Smooth muscle cell (in vitro differentiated cells): ENCODE data around the gene HDAC9. TPM values are rescaled to one million over a fixed set of nuclear protein-coding genes. Genes with fewer than 3 reads are reported as not detected.

Experiments used
- DNase-seq: peaks from one replicate; lab custom pipeline; 2025; ENCODE audit not compliant: unreplicated experiment; lab: John Stamatoyannopoulos, UW
- H2AFZ ChIP-seq: fragments of 200-600 bp; sonication (generic); 2 replicates; pipeline ENCODE4 v1.6.0; 2016; ENCODE audit warnings: antibody characterized with exemption, low read depth, mild to moderate bottlenecking
- H3F3A ChIP-seq: fragments of 200-600 bp; sonication (generic); 2 replicates; pipeline ENCODE4 v1.6.0; 2017; ENCODE audit warnings: antibody characterized with exemption, low read depth
- H3K27ac ChIP-seq: fragments of 200-600 bp; sonication (generic); 2 replicates; pipeline ENCODE4 v1.5.1; 2016; ENCODE audit warnings: low read depth, mild to moderate bottlenecking
- H3K27me3 ChIP-seq: fragments of 200-600 bp; sonication (generic); 2 replicates; pipeline ENCODE4 v1.6.1; 2016; ENCODE audit warnings: low read depth, mild to moderate bottlenecking
- H3K36me3 ChIP-seq: fragments of 200-600 bp; sonication (generic); 2 replicates; pipeline ENCODE4 v1.5.1; 2016; ENCODE audit warnings: low read depth
- H3K4me1 ChIP-seq: fragments of 200-600 bp; sonication (generic); 2 replicates; pipeline ENCODE4 v1.5.1; 2016; ENCODE audit warnings: low read depth
- H3K4me2 ChIP-seq: fragments of 200-600 bp; sonication (generic); 2 replicates; pipeline ENCODE4 v1.6.0; 2016; ENCODE audit warnings: mild to moderate bottlenecking
- H3K4me3 ChIP-seq: fragments of 200-600 bp; sonication (generic); 2 replicates; pipeline ENCODE4 v1.5.1; 2016; ENCODE audit warnings: mild to moderate bottlenecking
- H3K79me2 ChIP-seq: fragments of 200-600 bp; sonication (generic); 2 replicates; pipeline ENCODE4 v1.6.0; 2016; ENCODE audit warnings: low read depth, mild to moderate bottlenecking
- H3K9ac ChIP-seq: fragments of 200-600 bp; sonication (generic); 2 replicates; pipeline ENCODE4 v1.6.0; 2016; ENCODE audit warnings: low read depth
- H3K9me3 ChIP-seq: fragments of 200-600 bp; sonication (generic); replicated peaks from 2 replicates; pipeline ENCODE4 v1.5.1; 2016; ENCODE audit warnings: low read depth
- H4K20me1 ChIP-seq: fragments of 200-600 bp; sonication (generic); 2 replicates; pipeline ENCODE4 v1.6.0; 2016; ENCODE audit warnings: low read depth
- WGBS: methylation state at CpG from one replicate; pipeline ENCODE4 v1.1.7; 2016; ENCODE audit warnings: low lambda C conversion rate; 5-methylcytosine and 5-hydroxymethylcytosine counted together
- polyA plus RNA-seq: library from polyadenylated mRNA; unstranded; fragments of >200 nt; fragmentation: Nextera tagmentation; extraction: Ambion mirVana; gene quantifications from 2 replicates; pipeline ENCODE4 v1.2.1, GENCODE V29; 2016
- total RNA-seq: library from RNA; depleted of rRNA; stranded (reverse); fragments of >200 nt; gene quantifications from 2 replicates; pipeline ENCODE4 v1.2.3, GENCODE V29; 2014
- TF ChIP-seq, protein P1 (sequence below): fragments of 200-600 bp; sonication (generic); IDR thresholded peaks from 2 replicates; pipeline ENCODE4 v1.5.1; 2017; ENCODE audit warnings: borderline replicate concordance, mild to moderate bottlenecking, antibody characterized with exemption; ENCODE audit not compliant: insufficient read depth, poor library complexity, severe bottlenecking

HDAC9 gene
- total and polyA plus RNA-seq, 2 experiments from 2014 or later, result 2.2 to 7.1 TPM

DNA sequence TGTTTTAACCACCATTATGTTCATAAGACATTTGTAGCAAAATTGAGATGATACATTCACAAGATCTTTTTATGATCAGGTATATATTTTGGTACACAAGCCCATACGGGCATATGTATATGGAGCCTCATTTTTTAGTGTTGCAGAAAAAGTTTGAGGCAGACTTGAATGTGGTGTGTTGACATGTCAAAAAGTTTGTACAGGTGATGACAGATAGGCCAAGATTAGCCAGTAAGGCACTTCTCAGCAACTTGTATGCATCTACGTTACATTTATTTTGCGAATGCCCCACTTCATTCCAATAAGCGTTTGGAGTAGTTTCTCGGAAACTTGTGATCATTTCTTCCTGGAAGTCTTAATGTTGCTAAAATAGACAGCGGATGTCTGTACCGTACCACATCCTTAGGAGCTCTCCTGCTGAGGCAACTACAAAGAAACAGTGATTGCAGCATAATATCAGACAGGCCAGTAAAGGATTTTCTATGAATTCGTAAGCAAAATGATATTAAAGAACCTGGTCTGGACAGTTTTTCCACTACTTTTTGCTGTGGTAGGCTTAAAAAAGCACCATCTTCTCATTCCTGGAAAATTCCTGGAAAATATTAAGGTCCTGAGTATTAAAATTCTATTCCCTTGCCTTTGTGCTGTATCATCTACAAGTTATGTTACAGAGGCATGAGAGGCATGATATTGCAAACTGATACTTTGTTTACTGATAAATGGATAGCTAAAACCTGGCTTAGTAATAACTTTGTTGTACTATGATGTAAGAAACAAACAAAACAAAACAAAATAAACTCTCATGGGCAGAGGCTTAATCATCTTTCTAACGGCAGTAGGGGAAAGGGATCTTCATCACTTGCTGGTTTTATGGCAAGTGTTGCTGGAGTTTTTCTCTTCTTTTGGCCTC is 153.6 kb downstream of the HDAC9 start:
- H3K4me3 ChIP-seq, result no peak overlapping the region
- H2AFZ ChIP-seq, result no peak overlapping the region
- H3K79me2 ChIP-seq, result no peaks in the 10 kb centered on the region
- H3K27me3 ChIP-seq, result no peaks in the 10 kb centered on the region
- no peaks in the 10 kb centered on the region for H4K20me1 ChIP-seq
- no peak overlapping the region for H3K4me2 ChIP-seq
- peaks cover 11% of the 10 kb centered on the region for H3K4me1 ChIP-seq
- no peaks in the 10 kb centered on the region for H3K9me3 ChIP-seq
- H3F3A ChIP-seq, result no peaks in the 10 kb centered on the region
- no peaks in the 10 kb centered on the region for H3K36me3 ChIP-seq
- no peak for DNase-seq
- H3K27ac ChIP-seq, result no peak overlapping the region
- TF ChIP-seq, protein P1, sequence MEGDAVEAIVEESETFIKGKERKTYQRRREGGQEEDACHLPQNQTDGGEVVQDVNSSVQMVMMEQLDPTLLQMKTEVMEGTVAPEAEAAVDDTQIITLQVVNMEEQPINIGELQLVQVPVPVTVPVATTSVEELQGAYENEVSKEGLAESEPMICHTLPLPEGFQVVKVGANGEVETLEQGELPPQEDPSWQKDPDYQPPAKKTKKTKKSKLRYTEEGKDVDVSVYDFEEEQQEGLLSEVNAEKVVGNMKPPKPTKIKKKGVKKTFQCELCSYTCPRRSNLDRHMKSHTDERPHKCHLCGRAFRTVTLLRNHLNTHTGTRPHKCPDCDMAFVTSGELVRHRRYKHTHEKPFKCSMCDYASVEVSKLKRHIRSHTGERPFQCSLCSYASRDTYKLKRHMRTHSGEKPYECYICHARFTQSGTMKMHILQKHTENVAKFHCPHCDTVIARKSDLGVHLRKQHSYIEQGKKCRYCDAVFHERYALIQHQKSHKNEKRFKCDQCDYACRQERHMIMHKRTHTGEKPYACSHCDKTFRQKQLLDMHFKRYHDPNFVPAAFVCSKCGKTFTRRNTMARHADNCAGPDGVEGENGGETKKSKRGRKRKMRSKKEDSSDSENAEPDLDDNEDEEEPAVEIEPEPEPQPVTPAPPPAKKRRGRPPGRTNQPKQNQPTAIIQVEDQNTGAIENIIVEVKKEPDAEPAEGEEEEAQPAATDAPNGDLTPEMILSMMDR, result no peak
- WGBS, result 84% methylated on average over 9 of the region's 9 CpGs
- H3K9ac ChIP-seq, result no peak overlapping the region

DNA sequence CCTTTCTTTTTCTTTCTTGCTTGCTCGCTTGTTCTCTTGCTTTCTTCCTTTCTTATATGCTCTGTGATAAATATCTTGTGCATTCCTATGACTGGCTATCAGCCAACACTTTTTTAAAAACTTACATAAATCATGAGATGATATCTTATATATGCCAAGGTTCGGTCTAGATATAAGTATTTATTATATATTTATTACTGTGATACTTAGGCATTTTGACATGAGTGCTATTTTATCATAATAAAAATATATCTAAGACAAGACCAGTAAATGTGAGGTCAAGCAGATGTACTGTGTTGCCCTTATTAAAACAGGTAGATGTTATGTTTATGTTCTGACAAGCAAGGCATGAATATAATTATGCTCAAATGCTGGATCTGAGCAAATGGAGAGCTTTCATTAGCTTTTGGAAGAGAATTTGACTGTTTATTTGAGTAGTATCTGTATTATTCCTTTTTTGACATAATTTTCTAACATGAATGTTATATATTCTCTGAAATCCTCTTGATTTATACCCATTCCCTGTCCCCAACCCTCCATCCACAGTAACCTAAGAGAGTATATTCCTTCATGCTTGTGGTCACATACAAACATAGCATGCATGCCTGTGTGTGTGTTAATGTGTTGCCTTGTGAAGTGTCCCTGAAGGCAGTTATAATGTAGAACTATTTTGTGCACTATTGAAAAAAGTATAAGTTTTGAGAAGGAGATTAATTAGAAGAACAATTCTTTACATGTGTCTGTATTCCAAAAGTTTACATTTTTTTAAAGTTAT is 158.0 kb downstream of the HDAC9 start:
- Histone ChIP-seq H2AFZ (no peak overlapping the region), H3F3A (no peaks in the 10 kb centered on the region), H3K4me3 (no peak overlapping the region), H3K79me2 (no peaks in the 10 kb centered on the region), H3K4me2 (no peak overlapping the region), H3K4me1 (no peaks in the 10 kb centered on the region), H3K9me3 (no peaks in the 10 kb centered on the region), H3K36me3 (no peaks in the 10 kb centered on the region), H3K27me3 (no peaks in the 10 kb centered on the region), H3K27ac (no peak overlapping the region), H3K9ac (no peak overlapping the region), H4K20me1 (no peaks in the 10 kb centered on the region)
- TF ChIP-seq, protein P1, result no peak
- 94% methylated on average over 2 of the region's 2 CpGs for WGBS
- no peak for DNase-seq

DNA sequence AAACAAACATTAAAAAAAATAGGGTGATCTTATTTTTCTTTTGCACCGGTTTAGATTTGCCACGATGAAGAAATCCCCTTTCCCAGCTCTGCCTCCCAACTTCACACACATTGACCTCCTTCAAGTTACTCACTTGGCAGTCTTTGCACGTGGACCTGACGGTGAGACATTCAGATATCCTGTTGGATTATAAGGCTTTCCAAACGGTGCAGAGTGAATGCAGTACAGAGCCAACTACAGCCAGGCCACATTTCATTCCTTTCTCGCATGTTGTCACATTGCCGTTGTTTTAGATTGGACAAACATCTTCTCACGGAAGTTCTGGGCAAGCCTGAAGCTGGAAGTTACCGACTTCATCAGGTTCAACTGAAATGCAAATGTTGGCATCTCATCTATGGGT is 159.2 kb downstream of the HDAC9 start:
- Histone ChIP-seq H3K27me3 (no peaks in the 10 kb centered on the region), H3K4me3 (no peak overlapping the region), H2AFZ (no peak overlapping the region), H3K36me3 (no peaks in the 10 kb centered on the region), H3K9me3 (no peaks in the 10 kb centered on the region), H3K4me2 (no peak overlapping the region), H4K20me1 (no peaks in the 10 kb centered on the region), H3K9ac (no peak overlapping the region), H3F3A (no peaks in the 10 kb centered on the region), H3K79me2 (no peaks in the 10 kb centered on the region), H3K4me1 (no peaks in the 10 kb centered on the region), H3K27ac (no peak overlapping the region)
- no peak for DNase-seq
- TF ChIP-seq, protein P1, result no peak
- WGBS, result 71% methylated on average over 9 of the region's 9 CpGs
